Adipocyte (in vitro differentiated cells): ENCODE data around the gene PLA2G4C.
A peak's percentile ranks its signal among the peaks of the same experiment; 100 is the strongest.
"Not testable (repeated sequence)": the region's sequence is repeated elsewhere in the genome, so short reads cannot be mapped to it uniquely, and the experiment has no call there.

Experiments used
- DNase-seq: peaks from one replicate; pipeline ENCODE4 v3.0.0-alpha.2; 2015; ENCODE audit warnings: low read depth
- H3K27me3 ChIP-seq: replicated peaks from 2 replicates; pipeline ENCODE4 v1.7.0; 2013; ENCODE audit warnings: mild to moderate bottlenecking, low read length, moderate library complexity; ENCODE audit not compliant: control insufficient read depth, insufficient read depth
- H3K36me3 ChIP-seq: 2 replicates; pipeline ENCODE4 v1.7.0; 2013; ENCODE audit warnings: low read length, mild to moderate bottlenecking, moderate library complexity; ENCODE audit not compliant: control insufficient read depth, insufficient read depth, severe bottlenecking
- H3K4me1 ChIP-seq: 2 replicates; pipeline ENCODE4 v1.7.0; 2013; ENCODE audit warnings: mild to moderate bottlenecking, low read length, moderate library complexity; ENCODE audit not compliant: control insufficient read depth, insufficient read depth
- H3K4me3 ChIP-seq: 2 replicates; pipeline ENCODE4 v1.7.0; 2013; ENCODE audit warnings: mild to moderate bottlenecking, low read length, moderate library complexity
- H3K9ac ChIP-seq: 2 replicates; pipeline ENCODE4 v1.7.0; 2013; ENCODE audit warnings: mild to moderate bottlenecking, low read length, moderate library complexity
- H3K9me3 ChIP-seq: 2 replicates; pipeline ENCODE4 v1.7.0; 2013; ENCODE audit warnings: mild to moderate bottlenecking, low read length, moderate library complexity; ENCODE audit not compliant: control insufficient read depth

The PLA2G4C gene

DNA sequence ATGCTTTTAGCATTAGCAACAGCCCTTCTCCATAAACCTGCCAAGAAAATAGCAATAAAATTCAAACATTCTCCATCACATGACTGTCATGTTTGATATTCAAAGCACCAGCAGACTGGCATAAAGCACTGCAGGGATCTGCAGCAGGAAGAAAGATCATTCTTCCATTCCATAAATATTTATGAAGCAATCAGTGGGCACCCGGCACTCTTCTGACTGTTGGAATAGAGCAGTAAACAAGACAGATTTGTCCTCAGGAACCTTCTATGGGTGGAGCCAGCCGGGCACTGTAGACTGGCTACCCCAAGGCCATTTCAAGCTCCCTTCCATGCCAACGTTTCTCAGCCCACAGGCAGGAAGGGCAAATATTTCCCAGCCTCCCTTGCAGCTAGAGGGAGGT lies 25.5 kb downstream of the PLA2G4C start:
- peaks cover 14% of the 10 kb centered on the region for H3K27me3 ChIP-seq
- H3K9me3 ChIP-seq, result peaks cover 19% of the 10 kb centered on the region
- no peak overlapping the region for H3K9ac ChIP-seq
- H3K36me3 ChIP-seq, result no peaks in the 10 kb centered on the region
- H3K4me3 ChIP-seq, result no peak overlapping the region
- no peak for DNase-seq
- peaks cover 6% of the 10 kb centered on the region for H3K4me1 ChIP-seq

DNA sequence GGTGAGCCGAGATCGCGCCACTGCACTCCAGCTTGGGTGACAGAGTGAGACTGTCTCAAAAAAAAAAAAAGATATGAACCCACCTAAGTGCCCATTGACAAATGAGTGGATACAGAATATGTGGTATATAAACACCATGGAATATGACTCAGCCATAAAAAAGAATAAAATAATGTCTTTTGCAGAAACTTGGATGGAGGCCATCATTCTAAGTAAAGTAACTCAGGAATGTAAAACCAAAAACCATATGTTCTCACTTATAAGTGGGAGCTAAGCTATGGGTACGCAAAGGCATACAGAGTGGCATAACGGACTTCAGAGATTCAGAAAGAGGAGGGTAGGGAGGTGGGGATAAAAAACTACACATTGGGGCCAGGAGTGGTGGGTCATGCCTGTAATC lies 29.5 kb downstream of the PLA2G4C start:
- peaks cover 11% of the 10 kb centered on the region for H3K27me3 ChIP-seq
- H3K36me3 ChIP-seq, result no peaks in the 10 kb centered on the region
- H3K4me3 ChIP-seq, result no peak overlapping the region
- peak; percentile 5 for DNase-seq
- H3K9me3 ChIP-seq, result peaks cover 20% of the 10 kb centered on the region
- H3K4me1 ChIP-seq, result no peaks in the 10 kb centered on the region
- no peak overlapping the region for H3K9ac ChIP-seq

DNA sequence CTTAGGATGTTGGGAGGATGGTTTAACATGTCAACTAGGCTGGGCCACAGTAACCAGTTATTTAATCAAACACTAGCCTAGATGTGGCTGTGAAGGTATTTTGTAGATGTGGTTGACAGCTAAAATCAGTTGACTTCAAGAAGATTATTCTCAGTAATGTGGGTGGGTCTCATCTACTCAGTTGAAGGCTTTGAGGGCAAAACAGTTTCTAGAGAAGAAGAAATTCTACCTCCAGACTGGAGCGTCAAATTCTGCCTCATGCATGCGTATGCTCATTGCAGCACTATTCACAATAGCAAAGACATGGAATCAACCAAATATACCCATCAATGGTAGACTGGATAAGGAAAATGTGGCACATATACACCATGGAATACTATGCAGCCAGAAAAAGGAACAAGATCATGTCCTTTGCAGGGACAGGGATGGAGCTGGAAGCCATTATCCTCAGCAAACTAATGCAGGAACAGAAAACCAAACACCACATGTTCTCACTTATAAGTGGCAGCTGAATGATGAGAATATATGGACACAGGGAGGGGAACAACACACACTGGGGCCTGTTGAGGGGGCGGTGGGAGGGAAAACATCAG lies 40.3 kb downstream of the PLA2G4C start:
- H3K36me3 ChIP-seq, H3K9ac ChIP-seq, H3K4me3 ChIP-seq, H3K27me3 ChIP-seq, DNase-seq, H3K9me3 ChIP-seq, H3K4me1 ChIP-seq: not testable (repeated sequence)

DNA sequence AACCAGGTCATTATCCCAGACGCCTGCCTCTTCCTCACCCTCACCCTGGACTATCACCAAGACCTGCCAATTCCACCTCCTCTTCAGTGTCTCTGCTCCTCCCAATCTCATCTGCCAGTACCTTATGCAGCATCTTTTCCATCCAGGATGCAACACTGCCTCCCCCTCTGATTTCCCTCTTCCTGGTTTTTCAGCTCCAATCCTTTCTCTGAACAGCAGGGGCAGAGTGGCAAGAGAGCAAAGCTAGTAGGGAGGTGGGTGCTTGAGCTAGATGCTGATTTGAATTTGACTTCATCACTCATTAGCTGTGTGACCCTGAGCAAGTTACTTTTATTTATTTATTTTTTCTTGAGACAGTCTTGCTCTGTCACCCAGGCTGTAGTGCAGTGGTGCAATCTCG lies 41.2 kb downstream of the PLA2G4C start:
- Histone ChIP-seq H3K36me3 (no peaks in the 10 kb centered on the region), H3K9ac (no peak overlapping the region), H3K4me1 (no peaks in the 10 kb centered on the region), H3K9me3 (no peaks in the 10 kb centered on the region), H3K27me3 (no peaks in the 10 kb centered on the region), H3K4me3 (no peak overlapping the region)
- DNase-seq, result no peak

DNA sequence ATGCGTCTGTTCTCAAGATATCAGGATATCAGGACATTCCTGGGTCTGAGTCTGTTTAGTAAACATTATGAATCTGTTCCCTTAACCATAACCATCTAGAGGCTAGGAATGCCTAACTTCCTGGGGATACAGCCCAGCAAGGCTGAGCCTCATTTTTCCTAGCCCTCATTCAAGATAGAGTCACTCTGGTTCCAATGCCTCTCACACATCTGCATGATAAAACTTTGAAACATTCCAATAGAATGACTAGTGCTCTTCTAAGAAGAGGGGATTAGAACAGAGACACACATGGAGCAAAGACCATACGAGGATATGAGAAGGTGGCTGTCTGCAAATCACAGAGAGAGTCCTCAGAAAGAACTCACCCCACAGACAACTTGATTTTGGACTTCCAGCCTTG lies 46.1 kb downstream of the PLA2G4C start:
- Histone ChIP-seq H3K36me3 (no peaks in the 10 kb centered on the region), H3K9ac (no peak overlapping the region), H3K9me3 (no peaks in the 10 kb centered on the region), H3K4me3 (no peak overlapping the region), H3K27me3 (peaks cover 10% of the 10 kb centered on the region), H3K4me1 (no peaks in the 10 kb centered on the region)
- no peak for DNase-seq

DNA sequence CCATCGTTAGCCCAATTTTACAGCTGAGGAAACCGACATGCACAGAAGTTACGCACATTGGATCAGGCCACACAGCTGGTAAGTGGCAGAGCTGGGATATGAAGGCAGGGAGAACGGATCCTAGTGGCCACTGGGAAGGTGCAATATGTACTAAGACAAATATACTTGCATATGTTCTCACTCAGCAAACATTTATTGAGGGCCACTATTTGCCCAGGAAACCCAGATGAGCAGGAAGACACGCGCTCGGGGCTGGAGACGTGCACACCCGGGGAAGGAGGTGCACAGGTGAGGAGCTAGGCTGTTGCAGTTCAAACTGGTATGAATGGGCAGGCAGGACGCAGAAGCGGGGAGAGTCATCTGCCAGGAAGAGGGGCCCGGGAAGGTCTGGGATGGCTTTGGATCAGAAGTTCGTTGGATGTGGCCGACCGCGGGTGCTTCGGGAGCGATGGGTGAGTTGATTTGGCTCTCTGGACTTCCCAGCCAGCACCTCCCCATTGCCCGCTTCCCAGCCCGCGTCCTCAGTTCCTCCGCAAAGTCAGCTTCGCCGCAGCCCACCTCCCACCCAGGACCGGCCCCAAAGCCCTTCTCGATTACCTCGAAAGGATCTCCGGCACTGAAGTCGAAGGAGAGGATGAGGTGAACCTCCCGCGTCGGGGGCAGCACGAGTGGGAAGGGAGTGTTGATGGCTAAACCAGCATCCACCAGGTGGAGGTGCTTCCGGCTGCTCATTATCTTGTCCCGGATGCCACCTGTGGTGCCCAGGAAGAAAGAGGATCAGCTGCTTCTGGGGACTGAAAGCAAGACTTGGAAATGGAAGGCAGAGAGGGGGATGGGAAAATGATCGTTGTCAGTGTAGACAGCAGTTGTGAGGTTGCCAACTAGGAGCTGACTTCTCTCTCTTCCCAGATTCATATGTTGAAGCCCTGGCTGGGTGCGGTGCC lies 48.9 kb downstream of the PLA2G4C start:
- no peak overlapping the region for H3K4me3 ChIP-seq
- no peak for DNase-seq

DNA sequence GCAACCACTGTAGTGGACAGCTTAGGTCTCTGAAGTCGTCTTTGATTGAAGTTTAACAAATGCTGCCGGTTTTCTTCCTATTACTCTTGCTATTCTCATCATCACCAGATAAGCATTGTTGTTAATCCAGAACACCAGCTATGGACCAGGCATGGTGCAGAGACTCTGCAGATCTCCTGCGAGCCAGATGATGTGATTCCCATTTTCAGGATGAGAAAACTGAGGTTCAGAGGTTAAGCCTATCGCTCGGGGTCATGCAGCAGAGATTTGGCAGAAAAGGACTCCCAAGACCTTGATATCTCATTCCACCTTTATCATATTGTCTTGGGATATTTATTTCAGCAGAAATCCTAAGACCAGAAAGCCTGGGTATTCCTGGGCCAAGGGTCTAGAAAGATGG lies 50.2 kb downstream of the PLA2G4C start:
- peaks cover 10% of the 10 kb centered on the region for H3K27me3 ChIP-seq
- H3K9ac ChIP-seq, result no peak overlapping the region
- no peaks in the 10 kb centered on the region for H3K36me3 ChIP-seq
- no peak overlapping the region for H3K4me3 ChIP-seq
- no peaks in the 10 kb centered on the region for H3K9me3 ChIP-seq
- no peaks in the 10 kb centered on the region for H3K4me1 ChIP-seq
- DNase-seq, result no peak

More for the DNA sequence above, 48.9 kb downstream of the PLA2G4C start:
- H3K27me3 ChIP-seq, result peaks cover 10% of the 10 kb centered on the region
- no peaks in the 10 kb centered on the region for H3K36me3 ChIP-seq
- no peaks in the 10 kb centered on the region for H3K4me1 ChIP-seq
- H3K9me3 ChIP-seq, result no peaks in the 10 kb centered on the region
- H3K9ac ChIP-seq, result no peak overlapping the region

DNA sequence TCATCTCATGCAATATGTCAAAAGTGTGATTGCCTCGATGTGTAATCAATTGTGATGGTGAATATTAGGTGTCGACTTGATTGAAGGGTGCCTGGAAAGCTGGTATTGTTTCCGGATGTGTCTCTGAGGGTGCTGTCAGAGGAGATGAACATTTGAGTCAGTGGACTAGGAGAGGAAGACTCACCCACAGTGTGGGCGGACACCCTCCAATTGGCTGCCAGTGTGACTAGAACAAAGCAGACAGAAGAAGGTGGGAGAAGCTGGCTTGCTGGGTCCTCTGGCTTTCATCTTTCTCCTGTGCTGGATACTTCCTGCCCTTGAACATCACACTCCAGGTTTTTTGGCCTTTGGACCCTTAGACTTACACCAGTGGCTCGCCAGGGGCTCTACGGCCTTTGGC lies 51.3 kb downstream of the PLA2G4C start:
- no peaks in the 10 kb centered on the region for H3K9me3 ChIP-seq
- no peaks in the 10 kb centered on the region for H3K4me1 ChIP-seq
- H3K9ac ChIP-seq, result no peak overlapping the region
- no peak for DNase-seq
- no peak overlapping the region for H3K4me3 ChIP-seq
- H3K27me3 ChIP-seq, result peaks cover 13% of the 10 kb centered on the region
- no peaks in the 10 kb centered on the region for H3K36me3 ChIP-seq

DNA sequence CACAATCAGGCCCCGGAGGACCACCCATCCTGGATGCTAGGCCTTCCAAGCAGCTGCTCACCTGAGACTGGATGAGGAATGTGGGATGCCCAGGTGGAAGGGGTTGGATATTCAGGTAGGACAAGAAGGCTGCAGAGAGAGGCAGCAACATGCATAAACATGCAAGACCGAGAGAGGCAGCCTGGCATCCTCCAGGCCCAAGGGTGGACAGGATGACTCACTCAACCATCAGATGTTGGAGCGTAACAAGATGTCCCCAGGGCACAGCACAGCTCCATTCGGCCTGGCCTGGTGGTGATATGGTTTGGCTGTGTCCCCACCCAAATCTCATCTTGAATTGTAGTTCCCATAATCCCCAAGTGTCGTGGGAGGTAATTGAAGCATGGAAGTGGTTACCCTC lies 56.8 kb downstream of the PLA2G4C start:
- peaks cover 12% of the 10 kb centered on the region for H3K27me3 ChIP-seq
- H3K36me3 ChIP-seq, result no peaks in the 10 kb centered on the region
- no peak for DNase-seq
- H3K9me3 ChIP-seq, result peaks cover 2% of the 10 kb centered on the region
- H3K4me3 ChIP-seq, result no peak overlapping the region
- no peak overlapping the region for H3K9ac ChIP-seq
- no peaks in the 10 kb centered on the region for H3K4me1 ChIP-seq

DNA sequence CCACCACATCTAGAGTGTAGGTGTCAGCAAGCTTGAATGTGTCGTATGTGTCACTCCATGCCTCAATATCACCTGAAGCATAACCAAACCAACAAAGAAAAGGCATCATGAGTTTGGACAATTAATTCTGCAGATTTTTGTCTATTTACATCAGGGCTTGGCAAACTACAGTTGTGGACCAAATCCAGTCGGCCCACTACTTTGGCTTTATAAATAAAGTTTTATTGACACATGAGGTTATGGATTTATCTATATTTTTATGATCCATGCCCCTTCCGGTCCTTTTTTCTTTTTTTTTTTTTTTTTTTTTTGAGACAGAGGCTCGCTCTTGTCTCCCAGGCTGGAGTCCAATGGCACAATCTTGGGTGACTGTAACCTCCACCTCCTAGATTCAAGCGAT lies 57.5 kb downstream of the PLA2G4C start:
- Histone ChIP-seq H3K36me3 (no peaks in the 10 kb centered on the region), H3K9ac (no peak overlapping the region), H3K4me1 (no peaks in the 10 kb centered on the region), H3K27me3 (peaks cover 12% of the 10 kb centered on the region), H3K4me3 (no peak overlapping the region), H3K9me3 (peaks cover 9% of the 10 kb centered on the region)
- no peak for DNase-seq

DNA sequence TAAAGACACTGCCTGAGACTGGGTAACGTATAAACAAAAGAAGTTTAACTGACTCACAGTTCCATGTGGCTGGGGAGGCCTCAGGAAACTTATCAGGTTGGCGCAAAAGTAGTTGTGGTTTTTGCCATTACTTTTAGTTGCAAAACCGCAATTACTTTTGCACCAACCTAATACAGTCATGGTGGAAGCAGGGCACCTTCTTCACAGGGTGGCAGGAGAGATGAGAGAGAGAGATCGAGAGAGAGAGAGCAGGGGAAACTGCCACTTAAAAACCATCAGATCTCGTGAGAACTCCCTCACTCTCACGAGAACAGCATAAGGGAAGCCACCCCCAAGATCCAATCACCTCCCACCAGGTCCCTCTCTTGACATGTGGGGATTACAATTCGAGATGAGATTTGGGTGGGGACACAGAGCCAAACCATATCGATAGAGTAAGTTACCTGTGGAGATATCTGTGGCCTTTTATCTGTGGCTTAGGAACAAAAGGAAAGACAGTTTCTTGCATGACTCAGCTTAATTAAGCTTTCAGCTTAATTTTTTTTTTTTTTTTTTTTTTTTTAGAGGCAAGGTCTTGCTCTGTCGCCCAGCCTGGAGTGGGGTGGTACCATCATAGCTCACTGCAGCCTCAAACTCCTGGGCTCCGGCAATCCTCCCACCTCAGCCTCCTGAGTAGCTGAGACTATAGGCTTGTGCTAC lies 59.1 kb downstream of the PLA2G4C start:
- Histone ChIP-seq H3K9me3 (peaks cover 18% of the 10 kb centered on the region), H3K27me3 (peaks cover 12% of the 10 kb centered on the region), H3K36me3 (no peaks in the 10 kb centered on the region), H3K4me1 (no peaks in the 10 kb centered on the region), H3K4me3 (no peak overlapping the region), H3K9ac (no peak overlapping the region)
- no peak for DNase-seq
